SK-N-SH treated with all-trans-retinoic acid at 6 μM for 48 hours (cell line): Measurements from ENCODE around the gene PIEZO1.

Experiments
- ATAC-seq: fragments of 200-7000 bp; cut with Tn5 transposase; 3 replicates; pipeline ENCODE4 v1.9.1; 2020; ENCODE audit warnings: mild to moderate bottlenecking, moderate library complexity
- ARNTL ChIP-seq: fragments of 450-650 bp; formaldehyde crosslinking; IDR thresholded peaks from 2 replicates; pipeline ENCODE4 v1.5.0; 2020; ENCODE audit warnings: low read depth, mild to moderate bottlenecking, moderate library complexity, borderline replicate concordance
- BACH2 ChIP-seq: fragments of 250-450 bp; sonication (Bioruptor Pico); IDR thresholded peaks from 2 replicates; pipeline ENCODE4 v1.9.0; 2021; ENCODE audit warnings: mild to moderate bottlenecking, borderline replicate concordance
- ESRRG ChIP-seq: fragments of 250-450 bp; sonication (Bioruptor Pico); IDR thresholded peaks from 2 replicates; pipeline ENCODE4 v1.6.1; 2021; ENCODE audit warnings: mild to moderate bottlenecking
- ISL1 ChIP-seq: fragments of 250-450 bp; sonication (Bioruptor Pico); IDR thresholded peaks from 2 replicates; pipeline ENCODE4 v2.1.2; 2022; ENCODE audit warnings: mild to moderate bottlenecking, moderate library complexity
- OSR1 ChIP-seq: fragments of 250-450 bp; sonication (Bioruptor Pico); IDR thresholded peaks from 2 replicates; pipeline ENCODE4 v1.8.0; 2022; ENCODE audit warnings: moderate library complexity, mild to moderate bottlenecking, inconsistent platforms
- PPARA ChIP-seq: fragments of 250-450 bp; sonication (Bioruptor Pico); IDR thresholded peaks from 2 replicates; pipeline ENCODE4 v1.5.0; 2020; ENCODE audit warnings: mild to moderate bottlenecking, borderline replicate concordance
- RARB ChIP-seq: fragments of 250-450 bp; sonication (Bioruptor Pico); IDR thresholded peaks from 2 replicates; pipeline ENCODE4 v1.8.0; 2021; ENCODE audit warnings: mild to moderate bottlenecking, moderate library complexity
- SNAI2 ChIP-seq: fragments of 250-450 bp; sonication (Bioruptor Pico); IDR thresholded peaks from 2 replicates; pipeline ENCODE4 v1.5.0; 2020; ENCODE audit warnings: mild to moderate bottlenecking, moderate library complexity
- TCF4 ChIP-seq: fragments of 250-450 bp; sonication (Bioruptor Pico); IDR thresholded peaks from 2 replicates; pipeline ENCODE4 v1.8.0; 2021; ENCODE audit warnings: mild to moderate bottlenecking, moderate library complexity, borderline replicate concordance
- TOX ChIP-seq: fragments of 250-450 bp; sonication (Bioruptor Pico); IDR thresholded peaks from 2 replicates; pipeline ENCODE4 v1.8.0; 2021; ENCODE audit warnings: mild to moderate bottlenecking, moderate library complexity, borderline replicate concordance
- ZC3H10 ChIP-seq: fragments of 250-450 bp; sonication (Bioruptor Pico); IDR thresholded peaks from 2 replicates; pipeline ENCODE4 v1.5.1; 2021; ENCODE audit warnings: mild to moderate bottlenecking, moderate library complexity
- ZNF565 ChIP-seq: fragments of 450-650 bp; formaldehyde crosslinking; conservative IDR thresholded peaks from 2 replicates; pipeline ENCODE4 v1.5.0; 2020; ENCODE audit warnings: low read depth, mild to moderate bottlenecking, moderate library complexity
- ZNF70 ChIP-seq: fragments of 450-650 bp; formaldehyde crosslinking; IDR thresholded peaks from 2 replicates; pipeline ENCODE4 v1.5.0; 2020; ENCODE audit warnings: mild to moderate bottlenecking, moderate library complexity
- ZNF8 ChIP-seq: fragments of 450-650 bp; formaldehyde crosslinking; IDR thresholded peaks from 2 replicates; pipeline ENCODE4 v1.5.0; 2020; ENCODE audit warnings: mild to moderate bottlenecking, moderate library complexity
- TF ChIP-seq, protein P1 (sequence below): fragments of 250-450 bp; sonication (Bioruptor Pico); IDR thresholded peaks from 2 replicates; pipeline ENCODE4 v1.5.1; 2020; ENCODE audit warnings: low read depth, mild to moderate bottlenecking, moderate library complexity
- TF ChIP-seq, protein P2 (sequence below): fragments of 250-450 bp; sonication (Bioruptor Pico); IDR thresholded peaks from 2 replicates; pipeline ENCODE4 v1.5.1; 2021; ENCODE audit warnings: mild to moderate bottlenecking, moderate library complexity
- TF ChIP-seq, protein P3 (sequence below): fragments of 250-450 bp; sonication (Bioruptor Pico); IDR thresholded peaks from 2 replicates; pipeline ENCODE4 v1.5.0; 2020; ENCODE audit warnings: mild to moderate bottlenecking, moderate library complexity
- TF ChIP-seq, protein P4 (sequence below): fragments of 250-450 bp; sonication (Bioruptor Pico); IDR thresholded peaks from 2 replicates; pipeline ENCODE4 v1.8.0; 2020; ENCODE audit warnings: mild to moderate bottlenecking, moderate library complexity, borderline replicate concordance

The PIEZO1 gene

DNA sequence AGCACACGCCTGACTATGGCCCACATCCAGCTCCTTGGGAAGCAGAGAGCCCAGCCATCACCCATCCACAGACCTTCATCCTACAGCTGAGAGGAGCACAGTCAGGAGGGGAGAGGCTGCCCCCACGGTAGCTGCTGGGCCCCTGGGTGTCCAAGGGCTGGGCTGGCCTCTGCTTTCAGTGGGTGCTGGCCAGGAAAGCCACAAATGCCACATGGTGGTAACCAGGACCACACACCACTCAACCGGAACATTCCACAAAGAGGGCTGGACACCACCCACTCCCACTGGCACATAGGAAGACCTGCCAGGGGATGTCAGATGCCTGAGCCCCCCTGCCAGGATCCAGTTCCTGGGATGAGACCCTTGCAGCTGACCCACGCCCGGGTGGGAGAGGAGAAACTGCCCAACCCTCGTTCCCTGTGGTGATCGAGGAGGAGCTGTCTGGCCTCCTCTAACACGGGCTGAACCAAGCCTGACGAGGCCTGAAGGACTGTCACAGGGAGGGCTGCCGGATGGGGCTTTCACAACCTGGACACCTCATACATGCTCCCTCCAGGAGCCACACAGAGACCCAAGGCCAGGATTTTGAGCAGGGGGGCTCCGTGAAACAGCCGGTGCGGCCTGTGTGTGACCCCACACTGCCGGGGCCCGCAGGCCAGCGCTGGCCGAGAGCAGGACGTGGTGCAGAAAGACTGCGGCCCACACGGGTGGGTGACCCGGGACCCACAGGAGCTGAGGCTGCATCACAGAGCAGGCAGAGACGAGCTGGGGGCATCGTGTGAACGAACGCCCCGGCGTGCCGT is 30.7 kb downstream of the PIEZO1 start (continued):
- TF ChIP-seq, protein P1, sequence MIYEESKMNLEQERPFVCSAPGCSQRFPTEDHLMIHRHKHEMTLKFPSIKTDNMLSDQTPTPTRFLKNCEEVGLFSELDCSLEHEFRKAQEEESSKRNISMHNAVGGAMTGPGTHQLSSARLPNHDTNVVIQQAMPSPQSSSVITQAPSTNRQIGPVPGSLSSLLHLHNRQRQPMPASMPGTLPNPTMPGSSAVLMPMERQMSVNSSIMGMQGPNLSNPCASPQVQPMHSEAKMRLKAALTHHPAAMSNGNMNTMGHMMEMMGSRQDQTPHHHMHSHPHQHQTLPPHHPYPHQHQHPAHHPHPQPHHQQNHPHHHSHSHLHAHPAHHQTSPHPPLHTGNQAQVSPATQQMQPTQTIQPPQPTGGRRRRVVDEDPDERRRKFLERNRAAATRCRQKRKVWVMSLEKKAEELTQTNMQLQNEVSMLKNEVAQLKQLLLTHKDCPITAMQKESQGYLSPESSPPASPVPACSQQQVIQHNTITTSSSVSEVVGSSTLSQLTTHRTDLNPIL (CRISPR knock-in tag), result no peak
- no peak for TF ChIP-seq ARNTL

DNA sequence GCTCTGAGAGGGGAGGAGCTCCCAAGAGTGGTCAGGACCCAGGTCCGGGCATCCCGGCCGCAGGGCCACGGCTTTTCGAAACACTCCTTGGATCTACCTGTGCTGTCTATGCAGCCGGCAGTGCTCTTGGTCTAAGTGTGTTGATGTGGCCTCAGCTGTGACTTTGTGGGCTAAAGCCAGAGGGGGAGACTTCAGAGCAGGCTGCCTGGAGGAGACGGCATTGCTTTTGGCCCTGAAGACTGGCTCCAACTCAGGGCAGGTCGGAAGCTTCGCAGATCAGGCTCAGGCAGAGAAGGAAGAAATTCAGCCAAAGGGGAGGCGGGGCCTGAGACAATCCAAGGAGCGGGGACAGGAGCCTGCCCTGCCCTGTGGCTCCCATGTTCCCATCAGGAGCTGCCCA is 31.4 kb downstream of the PIEZO1 start:
- TF ChIP-seq ZC3H10 (CRISPR knock-in tag) (no peak), OSR1 (CRISPR knock-in tag) (no peak), ARNTL (no peak), ESRRG (CRISPR knock-in tag) (no peak), BACH2 (CRISPR knock-in tag) (no peak), ISL1 (CRISPR knock-in tag) (no peak), TCF4 (CRISPR knock-in tag) (no peak), PPARA (CRISPR knock-in tag) (no peak), SNAI2 (CRISPR knock-in tag) (no peak)
- TF ChIP-seq, protein P2, sequence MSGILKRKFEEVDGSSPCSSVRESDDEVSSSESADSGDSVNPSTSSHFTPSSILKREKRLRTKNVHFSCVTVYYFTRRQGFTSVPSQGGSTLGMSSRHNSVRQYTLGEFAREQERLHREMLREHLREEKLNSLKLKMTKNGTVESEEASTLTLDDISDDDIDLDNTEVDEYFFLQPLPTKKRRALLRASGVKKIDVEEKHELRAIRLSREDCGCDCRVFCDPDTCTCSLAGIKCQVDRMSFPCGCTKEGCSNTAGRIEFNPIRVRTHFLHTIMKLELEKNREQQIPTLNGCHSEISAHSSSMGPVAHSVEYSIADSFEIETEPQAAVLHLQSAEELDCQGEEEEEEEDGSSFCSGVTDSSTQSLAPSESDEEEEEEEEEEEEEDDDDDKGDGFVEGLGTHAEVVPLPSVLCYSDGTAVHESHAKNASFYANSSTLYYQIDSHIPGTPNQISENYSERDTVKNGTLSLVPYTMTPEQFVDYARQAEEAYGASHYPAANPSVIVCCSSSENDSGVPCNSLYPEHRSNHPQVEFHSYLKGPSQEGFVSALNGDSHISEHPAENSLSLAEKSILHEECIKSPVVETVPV (CRISPR knock-in tag), result no peak
- TF ChIP-seq, protein P3, sequence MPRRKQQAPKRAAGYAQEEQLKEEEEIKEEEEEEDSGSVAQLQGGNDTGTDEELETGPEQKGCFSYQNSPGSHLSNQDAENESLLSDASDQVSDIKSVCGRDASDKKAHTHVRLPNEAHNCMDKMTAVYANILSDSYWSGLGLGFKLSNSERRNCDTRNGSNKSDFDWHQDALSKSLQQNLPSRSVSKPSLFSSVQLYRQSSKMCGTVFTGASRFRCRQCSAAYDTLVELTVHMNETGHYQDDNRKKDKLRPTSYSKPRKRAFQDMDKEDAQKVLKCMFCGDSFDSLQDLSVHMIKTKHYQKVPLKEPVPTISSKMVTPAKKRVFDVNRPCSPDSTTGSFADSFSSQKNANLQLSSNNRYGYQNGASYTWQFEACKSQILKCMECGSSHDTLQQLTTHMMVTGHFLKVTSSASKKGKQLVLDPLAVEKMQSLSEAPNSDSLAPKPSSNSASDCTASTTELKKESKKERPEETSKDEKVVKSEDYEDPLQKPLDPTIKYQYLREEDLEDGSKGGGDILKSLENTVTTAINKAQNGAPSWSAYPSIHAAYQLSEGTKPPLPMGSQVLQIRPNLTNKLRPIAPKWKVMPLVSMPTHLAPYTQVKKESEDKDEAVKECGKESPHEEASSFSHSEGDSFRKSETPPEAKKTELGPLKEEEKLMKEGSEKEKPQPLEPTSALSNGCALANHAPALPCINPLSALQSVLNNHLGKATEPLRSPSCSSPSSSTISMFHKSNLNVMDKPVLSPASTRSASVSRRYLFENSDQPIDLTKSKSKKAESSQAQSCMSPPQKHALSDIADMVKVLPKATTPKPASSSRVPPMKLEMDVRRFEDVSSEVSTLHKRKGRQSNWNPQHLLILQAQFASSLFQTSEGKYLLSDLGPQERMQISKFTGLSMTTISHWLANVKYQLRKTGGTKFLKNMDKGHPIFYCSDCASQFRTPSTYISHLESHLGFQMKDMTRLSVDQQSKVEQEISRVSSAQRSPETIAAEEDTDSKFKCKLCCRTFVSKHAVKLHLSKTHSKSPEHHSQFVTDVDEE (CRISPR knock-in tag), result no peak
- TF ChIP-seq, protein P1 (CRISPR knock-in tag), result no peak
- ATAC-seq, result no peak

DNA sequence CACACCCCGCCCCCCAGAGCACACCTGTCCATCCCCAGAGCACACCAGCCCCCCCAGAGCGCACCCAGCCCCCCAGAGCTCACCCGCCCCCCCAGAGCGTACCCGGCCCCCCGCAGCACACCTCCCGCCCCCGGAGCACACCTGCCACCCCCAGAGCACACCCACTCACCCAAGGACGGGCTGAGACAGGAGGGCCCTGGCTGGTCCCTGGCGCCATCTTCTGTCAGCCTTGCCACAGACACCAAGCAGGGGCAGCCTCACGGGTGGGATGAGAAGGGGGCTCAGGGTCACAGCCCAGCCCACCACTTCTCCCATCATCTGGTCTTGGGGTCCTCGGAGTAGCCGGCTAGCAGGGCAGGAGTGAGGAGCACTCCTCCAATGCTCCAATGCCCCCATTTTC is 31.8 kb downstream of the PIEZO1 start:
- TF ChIP-seq TOX (CRISPR knock-in tag), result no peak
- TF ChIP-seq RARB, result no peak
- TF ChIP-seq ZC3H10 (CRISPR knock-in tag), result no peak
- no peak for TF ChIP-seq ARNTL
- TF ChIP-seq, protein P3 (CRISPR knock-in tag), result no peak
- no peak for TF ChIP-seq ZNF565 (CRISPR knock-in tag)
- no peak for TF ChIP-seq OSR1 (CRISPR knock-in tag)
- TF ChIP-seq ISL1 (CRISPR knock-in tag), result no peak
- no peak for TF ChIP-seq SNAI2 (CRISPR knock-in tag)
- TF ChIP-seq ZNF70 (CRISPR knock-in tag), result no peak
- no peak for TF ChIP-seq ZNF8 (CRISPR knock-in tag)
- TF ChIP-seq, protein P2 (CRISPR knock-in tag), result no peak
- no peak for TF ChIP-seq PPARA (CRISPR knock-in tag)
- no peak for TF ChIP-seq ESRRG (CRISPR knock-in tag)
- TF ChIP-seq TCF4 (CRISPR knock-in tag), result no peak
- TF ChIP-seq, protein P4, sequence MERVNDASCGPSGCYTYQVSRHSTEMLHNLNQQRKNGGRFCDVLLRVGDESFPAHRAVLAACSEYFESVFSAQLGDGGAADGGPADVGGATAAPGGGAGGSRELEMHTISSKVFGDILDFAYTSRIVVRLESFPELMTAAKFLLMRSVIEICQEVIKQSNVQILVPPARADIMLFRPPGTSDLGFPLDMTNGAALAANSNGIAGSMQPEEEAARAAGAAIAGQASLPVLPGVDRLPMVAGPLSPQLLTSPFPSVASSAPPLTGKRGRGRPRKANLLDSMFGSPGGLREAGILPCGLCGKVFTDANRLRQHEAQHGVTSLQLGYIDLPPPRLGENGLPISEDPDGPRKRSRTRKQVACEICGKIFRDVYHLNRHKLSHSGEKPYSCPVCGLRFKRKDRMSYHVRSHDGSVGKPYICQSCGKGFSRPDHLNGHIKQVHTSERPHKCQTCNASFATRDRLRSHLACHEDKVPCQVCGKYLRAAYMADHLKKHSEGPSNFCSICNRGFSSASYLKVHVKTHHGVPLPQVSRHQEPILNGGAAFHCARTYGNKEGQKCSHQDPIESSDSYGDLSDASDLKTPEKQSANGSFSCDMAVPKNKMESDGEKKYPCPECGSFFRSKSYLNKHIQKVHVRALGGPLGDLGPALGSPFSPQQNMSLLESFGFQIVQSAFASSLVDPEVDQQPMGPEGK (CRISPR knock-in tag), result no peak
- ATAC-seq, result no peak
